ENCODE data around the gene KNTC1. TPM values are rescaled to one million over a fixed set of nuclear protein-coding genes. Genes with fewer than 3 reads are reported as not detected.

Gene KNTC1
- total and polyA plus RNA-seq, 2 of the 13 experiments (the other 11 are each of a cell fraction or from before 2014, with no cell fraction given): 45.1 to 57.6 TPM

GRCh38 chr12:122491991-122492390, 35.1 kb upstream of the KNTC1 start (continued):
- TF ChIP-seq, protein P1, sequence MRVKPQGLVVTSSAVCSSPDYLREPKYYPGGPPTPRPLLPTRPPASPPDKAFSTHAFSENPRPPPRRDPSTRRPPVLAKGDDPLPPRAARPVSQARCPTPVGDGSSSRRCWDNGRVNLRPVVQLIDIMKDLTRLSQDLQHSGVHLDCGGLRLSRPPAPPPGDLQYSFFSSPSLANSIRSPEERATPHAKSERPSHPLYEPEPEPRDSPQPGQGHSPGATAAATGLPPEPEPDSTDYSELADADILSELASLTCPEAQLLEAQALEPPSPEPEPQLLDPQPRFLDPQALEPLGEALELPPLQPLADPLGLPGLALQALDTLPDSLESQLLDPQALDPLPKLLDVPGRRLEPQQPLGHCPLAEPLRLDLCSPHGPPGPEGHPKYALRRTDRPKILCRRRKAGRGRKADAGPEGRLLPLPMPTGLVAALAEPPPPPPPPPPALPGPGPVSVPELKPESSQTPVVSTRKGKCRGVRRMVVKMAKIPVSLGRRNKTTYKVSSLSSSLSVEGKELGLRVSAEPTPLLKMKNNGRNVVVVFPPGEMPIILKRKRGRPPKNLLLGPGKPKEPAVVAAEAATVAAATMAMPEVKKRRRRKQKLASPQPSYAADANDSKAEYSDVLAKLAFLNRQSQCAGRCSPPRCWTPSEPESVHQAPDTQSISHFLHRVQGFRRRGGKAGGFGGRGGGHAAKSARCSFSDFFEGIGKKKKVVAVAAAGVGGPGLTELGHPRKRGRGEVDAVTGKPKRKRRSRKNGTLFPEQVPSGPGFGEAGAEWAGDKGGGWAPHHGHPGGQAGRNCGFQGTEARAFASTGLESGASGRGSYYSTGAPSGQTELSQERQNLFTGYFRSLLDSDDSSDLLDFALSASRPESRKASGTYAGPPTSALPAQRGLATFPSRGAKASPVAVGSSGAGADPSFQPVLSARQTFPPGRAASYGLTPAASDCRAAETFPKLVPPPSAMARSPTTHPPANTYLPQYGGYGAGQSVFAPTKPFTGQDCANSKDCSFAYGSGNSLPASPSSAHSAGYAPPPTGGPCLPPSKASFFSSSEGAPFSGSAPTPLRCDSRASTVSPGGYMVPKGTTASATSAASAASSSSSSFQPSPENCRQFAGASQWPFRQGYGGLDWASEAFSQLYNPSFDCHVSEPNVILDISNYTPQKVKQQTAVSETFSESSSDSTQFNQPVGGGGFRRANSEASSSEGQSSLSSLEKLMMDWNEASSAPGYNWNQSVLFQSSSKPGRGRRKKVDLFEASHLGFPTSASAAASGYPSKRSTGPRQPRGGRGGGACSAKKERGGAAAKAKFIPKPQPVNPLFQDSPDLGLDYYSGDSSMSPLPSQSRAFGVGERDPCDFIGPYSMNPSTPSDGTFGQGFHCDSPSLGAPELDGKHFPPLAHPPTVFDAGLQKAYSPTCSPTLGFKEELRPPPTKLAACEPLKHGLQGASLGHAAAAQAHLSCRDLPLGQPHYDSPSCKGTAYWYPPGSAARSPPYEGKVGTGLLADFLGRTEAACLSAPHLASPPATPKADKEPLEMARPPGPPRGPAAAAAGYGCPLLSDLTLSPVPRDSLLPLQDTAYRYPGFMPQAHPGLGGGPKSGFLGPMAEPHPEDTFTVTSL (CRISPR knock-in tag; IDR thresholded peaks at IDR 0.05; ENCODE audit: borderline replicate concordance): 0 out of 2 replicates have a peak, but pooled peaks have one; percentile 55
- TF ChIP-seq, protein P2, sequence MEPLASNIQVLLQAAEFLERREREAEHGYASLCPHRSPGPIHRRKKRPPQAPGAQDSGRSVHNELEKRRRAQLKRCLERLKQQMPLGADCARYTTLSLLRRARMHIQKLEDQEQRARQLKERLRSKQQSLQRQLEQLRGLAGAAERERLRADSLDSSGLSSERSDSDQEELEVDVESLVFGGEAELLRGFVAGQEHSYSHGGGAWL (CRISPR knock-in tag; IDR thresholded peaks at IDR 0.05): no peak
- TF ChIP-seq SETDB1 (CRISPR knock-in tag; IDR thresholded peaks at IDR 0.05; ENCODE audit: borderline replicate concordance): no peak
- TF ChIP-seq KDM6A (CRISPR knock-in tag; IDR thresholded peaks at IDR 0.05; ENCODE audit: low read depth): peak; percentile 84
- no peak for TF ChIP-seq ZNF737 (CRISPR knock-in tag; IDR thresholded peaks at IDR 0.05; ENCODE audit: borderline replicate concordance)
- no peak for TF ChIP-seq ZNF839 (CRISPR knock-in tag; IDR thresholded peaks at IDR 0.05; ENCODE audit: borderline replicate concordance)
- 0 out of 2 replicates have a peak, but pooled peaks have one; percentile 44 for TF ChIP-seq JUN (CRISPR knock-in tag; IDR thresholded peaks at IDR 0.05)
- TF ChIP-seq ADNP (CRISPR knock-in tag; IDR thresholded peaks at IDR 0.05): no peak
- TF ChIP-seq ETV5 (CRISPR knock-in tag; IDR thresholded peaks at IDR 0.05; ENCODE audit: borderline replicate concordance): no peak
- TF ChIP-seq UBTF (CRISPR knock-in tag; IDR thresholded peaks at IDR 0.05): no peak
- TF ChIP-seq, protein P3, sequence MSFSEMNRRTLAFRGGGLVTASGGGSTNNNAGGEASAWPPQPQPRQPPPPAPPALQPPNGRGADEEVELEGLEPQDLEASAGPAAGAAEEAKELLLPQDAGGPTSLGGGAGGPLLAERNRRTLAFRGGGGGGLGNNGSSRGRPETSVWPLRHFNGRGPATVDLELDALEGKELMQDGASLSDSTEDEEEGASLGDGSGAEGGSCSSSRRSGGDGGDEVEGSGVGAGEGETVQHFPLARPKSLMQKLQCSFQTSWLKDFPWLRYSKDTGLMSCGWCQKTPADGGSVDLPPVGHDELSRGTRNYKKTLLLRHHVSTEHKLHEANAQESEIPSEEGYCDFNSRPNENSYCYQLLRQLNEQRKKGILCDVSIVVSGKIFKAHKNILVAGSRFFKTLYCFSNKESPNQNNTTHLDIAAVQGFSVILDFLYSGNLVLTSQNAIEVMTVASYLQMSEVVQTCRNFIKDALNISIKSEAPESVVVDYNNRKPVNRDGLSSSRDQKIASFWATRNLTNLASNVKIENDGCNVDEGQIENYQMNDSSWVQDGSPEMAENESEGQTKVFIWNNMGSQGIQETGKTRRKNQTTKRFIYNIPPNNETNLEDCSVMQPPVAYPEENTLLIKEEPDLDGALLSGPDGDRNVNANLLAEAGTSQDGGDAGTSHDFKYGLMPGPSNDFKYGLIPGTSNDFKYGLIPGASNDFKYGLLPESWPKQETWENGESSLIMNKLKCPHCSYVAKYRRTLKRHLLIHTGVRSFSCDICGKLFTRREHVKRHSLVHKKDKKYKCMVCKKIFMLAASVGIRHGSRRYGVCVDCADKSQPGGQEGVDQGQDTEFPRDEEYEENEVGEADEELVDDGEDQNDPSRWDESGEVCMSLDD (CRISPR knock-in tag; IDR thresholded peaks at IDR 0.05; ENCODE audit: borderline replicate concordance): no peak
- peak; percentile 50; the same call in 1 of the 2 replicates for TF ChIP-seq RXRA (CRISPR knock-in tag; IDR thresholded peaks at IDR 0.05)
- TF ChIP-seq ZSCAN30 (CRISPR knock-in tag; IDR thresholded peaks at IDR 0.05): no peak
- no peak for TF ChIP-seq GPN1 (CRISPR knock-in tag; IDR thresholded peaks at IDR 0.05; ENCODE audit: borderline replicate concordance)
- no peak for TF ChIP-seq ZNF83 (CRISPR knock-in tag; IDR thresholded peaks at IDR 0.05; ENCODE audit: borderline replicate concordance)
- TF ChIP-seq, protein P4, sequence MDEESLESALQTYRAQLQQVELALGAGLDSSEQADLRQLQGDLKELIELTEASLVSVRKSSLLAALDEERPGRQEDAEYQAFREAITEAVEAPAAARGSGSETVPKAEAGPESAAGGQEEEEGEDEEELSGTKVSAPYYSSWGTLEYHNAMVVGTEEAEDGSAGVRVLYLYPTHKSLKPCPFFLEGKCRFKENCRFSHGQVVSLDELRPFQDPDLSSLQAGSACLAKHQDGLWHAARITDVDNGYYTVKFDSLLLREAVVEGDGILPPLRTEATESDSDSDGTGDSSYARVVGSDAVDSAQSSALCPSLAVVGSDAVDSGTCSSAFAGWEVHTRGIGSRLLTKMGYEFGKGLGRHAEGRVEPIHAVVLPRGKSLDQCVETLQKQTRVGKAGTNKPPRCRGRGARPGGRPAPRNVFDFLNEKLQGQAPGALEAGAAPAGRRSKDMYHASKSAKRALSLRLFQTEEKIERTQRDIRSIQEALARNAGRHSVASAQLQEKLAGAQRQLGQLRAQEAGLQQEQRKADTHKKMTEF (CRISPR knock-in tag; IDR thresholded peaks at IDR 0.05): peak; percentile 48; the same call in 1 of the 2 replicates
- no peak for TF ChIP-seq JUNB (CRISPR knock-in tag; IDR thresholded peaks at IDR 0.05; ENCODE audit: borderline replicate concordance)
- TF ChIP-seq KDM5B (CRISPR knock-in tag; IDR thresholded peaks at IDR 0.05; ENCODE audit: borderline replicate concordance): no peak

All from HepG2 (cell line).